Loucy (cell line): ENCODE data around the gene CA5A.

Experiments
- H2AFZ ChIP-seq: fragments of 200-600 bp; sonication (generic); 2 replicates; pipeline ENCODE4 v1.6.0; 2016; ENCODE audit warnings: antibody characterized with exemption, mild to moderate bottlenecking, low read length, moderate library complexity
- H3F3A ChIP-seq: fragments of 200-600 bp; 2 replicates; pipeline ENCODE4 v1.6.0; 2016; ENCODE audit warnings: antibody characterized with exemption, low read depth, mild to moderate bottlenecking
- H3K27me3 ChIP-seq: fragments of 200-600 bp; sonication (generic); 2 replicates; pipeline ENCODE4 v1.6.1; 2014; ENCODE audit warnings: low read length, mild to moderate bottlenecking; ENCODE audit not compliant: insufficient read depth, poor library complexity, severe bottlenecking
- H3K36me3 ChIP-seq: fragments of 200-600 bp; sonication (generic); 2 replicates; pipeline ENCODE4 v1.6.1; 2016; ENCODE audit warnings: low read length; ENCODE audit not compliant: insufficient read depth
- H3K4me1 ChIP-seq: fragments of 200-600 bp; sonication (generic); 2 replicates; pipeline ENCODE4 v1.5.1; 2014; ENCODE audit warnings: low read length, mild to moderate bottlenecking; ENCODE audit not compliant: insufficient read depth, poor library complexity, severe bottlenecking
- H3K4me2 ChIP-seq: fragments of 200-600 bp; sonication (generic); 2 replicates; pipeline ENCODE4 v1.6.0; 2014; ENCODE audit warnings: antibody characterized with exemption, low read length, low read depth, mild to moderate bottlenecking; ENCODE audit not compliant: poor library complexity, severe bottlenecking
- H3K4me3 ChIP-seq: fragments of 200-600 bp; sonication (generic); 2 replicates; pipeline ENCODE4 v1.5.1; 2014; ENCODE audit warnings: low read length, mild to moderate bottlenecking, mixed read lengths; ENCODE audit not compliant: poor library complexity, severe bottlenecking
- H3K79me2 ChIP-seq: fragments of 200-600 bp; sonication (generic); 2 replicates; pipeline ENCODE4 v1.6.1; 2014; ENCODE audit warnings: low read length; ENCODE audit not compliant: insufficient read depth
- H3K9ac ChIP-seq: fragments of 200-600 bp; sonication (generic); 2 replicates; pipeline ENCODE4 v1.6.0; 2014; ENCODE audit warnings: mild to moderate bottlenecking, low read depth, low read length, moderate library complexity; ENCODE audit not compliant: poor library complexity, severe bottlenecking
- H3K9me2 ChIP-seq: fragments of 200-600 bp; sonication (generic); replicated peaks from 2 replicates; pipeline ENCODE4 v1.6.1; 2016; ENCODE audit warnings: low read depth, low read length, mixed read lengths
- H3K9me3 ChIP-seq: fragments of 200-600 bp; sonication (generic); 2 replicates; pipeline ENCODE4 v1.6.1; 2014; ENCODE audit warnings: mild to moderate bottlenecking, antibody characterized with exemption, low read length, low read depth; ENCODE audit not compliant: insufficient read depth
- H4K20me1 ChIP-seq: fragments of 200-600 bp; sonication (generic); 2 replicates; pipeline ENCODE4 v1.6.0; 2014; ENCODE audit warnings: antibody characterized with exemption, low read length, mild to moderate bottlenecking; ENCODE audit not compliant: insufficient read depth, poor library complexity, severe bottlenecking
- EZH2phosphoT487 ChIP-seq: fragments of 200-600 bp; IDR thresholded peaks from 2 replicates; pipeline ENCODE4 v1.6.1; 2018; ENCODE audit warnings: antibody characterized with exemption, mild to moderate bottlenecking, moderate library complexity, borderline replicate concordance
- TF ChIP-seq, protein P1 (sequence below): fragments of 200-600 bp; sonication (generic); conservative IDR thresholded peaks from 2 replicates; pipeline ENCODE4 v1.5.1; 2014; ENCODE audit warnings: mild to moderate bottlenecking, antibody characterized with exemption, low read length

CA5A gene

DNA sequence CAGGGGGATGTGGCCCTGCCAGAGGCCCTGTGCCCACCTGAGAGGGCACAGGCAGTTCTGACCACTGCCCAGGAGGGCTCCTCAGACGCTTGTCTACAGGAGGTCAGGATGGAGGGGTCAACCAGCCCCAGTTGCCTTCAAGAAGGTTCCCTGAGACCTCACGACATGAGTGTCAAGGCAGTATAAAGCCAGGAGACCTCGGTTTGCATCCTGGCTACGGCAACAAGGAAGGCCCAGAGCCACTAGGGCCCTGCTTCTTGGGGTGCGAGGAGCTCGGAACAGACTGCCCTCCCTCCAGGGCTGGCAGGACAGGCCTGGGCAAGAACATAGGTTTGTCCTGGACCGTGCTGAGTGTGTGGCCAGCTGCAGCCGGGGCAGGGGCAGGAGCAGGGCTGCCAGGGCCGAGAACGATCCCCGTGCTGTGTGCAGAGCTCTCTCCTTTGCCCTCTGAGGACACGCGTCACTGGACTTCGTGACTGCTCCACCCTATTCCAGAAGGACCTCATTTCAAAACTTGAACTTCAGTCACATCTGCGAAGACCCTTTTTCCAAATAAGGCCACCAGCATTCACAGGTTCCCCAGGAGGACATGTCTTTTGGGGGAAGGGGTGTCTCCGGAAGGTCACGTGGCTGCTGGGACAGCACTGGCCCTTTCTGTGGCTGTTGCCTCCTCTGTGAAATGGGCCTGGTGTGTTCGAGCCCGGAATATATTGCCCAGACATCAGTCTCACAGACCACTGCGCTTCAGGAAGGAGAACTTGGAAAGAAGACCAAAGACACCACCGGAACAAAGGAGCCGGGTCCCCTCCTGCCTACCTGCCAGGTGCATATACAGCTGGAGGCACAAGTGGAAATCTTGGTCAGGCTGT lies 94.8 kb downstream of the CA5A start:
- H3K4me2 ChIP-seq = no peak overlapping the region
- H3K4me1 ChIP-seq = no peaks in the 10 kb centered on the region
- no peaks in the 10 kb centered on the region for H3K79me2 ChIP-seq
- H3K27me3 ChIP-seq = no peaks in the 10 kb centered on the region
- TF ChIP-seq, protein P1, sequence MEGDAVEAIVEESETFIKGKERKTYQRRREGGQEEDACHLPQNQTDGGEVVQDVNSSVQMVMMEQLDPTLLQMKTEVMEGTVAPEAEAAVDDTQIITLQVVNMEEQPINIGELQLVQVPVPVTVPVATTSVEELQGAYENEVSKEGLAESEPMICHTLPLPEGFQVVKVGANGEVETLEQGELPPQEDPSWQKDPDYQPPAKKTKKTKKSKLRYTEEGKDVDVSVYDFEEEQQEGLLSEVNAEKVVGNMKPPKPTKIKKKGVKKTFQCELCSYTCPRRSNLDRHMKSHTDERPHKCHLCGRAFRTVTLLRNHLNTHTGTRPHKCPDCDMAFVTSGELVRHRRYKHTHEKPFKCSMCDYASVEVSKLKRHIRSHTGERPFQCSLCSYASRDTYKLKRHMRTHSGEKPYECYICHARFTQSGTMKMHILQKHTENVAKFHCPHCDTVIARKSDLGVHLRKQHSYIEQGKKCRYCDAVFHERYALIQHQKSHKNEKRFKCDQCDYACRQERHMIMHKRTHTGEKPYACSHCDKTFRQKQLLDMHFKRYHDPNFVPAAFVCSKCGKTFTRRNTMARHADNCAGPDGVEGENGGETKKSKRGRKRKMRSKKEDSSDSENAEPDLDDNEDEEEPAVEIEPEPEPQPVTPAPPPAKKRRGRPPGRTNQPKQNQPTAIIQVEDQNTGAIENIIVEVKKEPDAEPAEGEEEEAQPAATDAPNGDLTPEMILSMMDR = no peak
- no peak for TF ChIP-seq EZH2phosphoT487
- H3K9me3 ChIP-seq = no peaks in the 10 kb centered on the region
- peaks cover 19% of the 10 kb centered on the region; the same call in 1 of the 2 replicates for H3K36me3 ChIP-seq
- no peaks in the 10 kb centered on the region for H3F3A ChIP-seq
- H3K9me2 ChIP-seq = no peaks in the 10 kb centered on the region
- no peak overlapping the region for H2AFZ ChIP-seq
- H4K20me1 ChIP-seq = no peaks in the 10 kb centered on the region
- no peak overlapping the region for H3K4me3 ChIP-seq
- no peak overlapping the region for H3K9ac ChIP-seq

- Histone ChIP-seq H3K79me2 (no peaks in the 10 kb centered on the region), H3K36me3 (peaks cover 23% of the 10 kb centered on the region; the same call in 1 of the 2 replicates), H3K9ac (no peak overlapping the region), H3K4me1 (no peaks in the 10 kb centered on the region), H4K20me1 (no peaks in the 10 kb centered on the region), H2AFZ (no peak overlapping the region), H3F3A (no peaks in the 10 kb centered on the region), H3K9me3 (no peaks in the 10 kb centered on the region), H3K9me2 (no peaks in the 10 kb centered on the region), H3K4me2 (no peak overlapping the region), H3K27me3 (no peaks in the 10 kb centered on the region), H3K4me3 (no peak overlapping the region)
- TF ChIP-seq, protein P1 = no peak
- TF ChIP-seq EZH2phosphoT487 = no peak
These were observed 95.9 kb downstream of the CA5A start for GRCh38 chr16:87840271-87840978.

- Histone ChIP-seq H3K9ac (no peak overlapping the region), H2AFZ (no peak overlapping the region), H3K36me3 (peaks cover 26% of the 10 kb centered on the region; the same call in 1 of the 2 replicates), H3K9me2 (no peaks in the 10 kb centered on the region), H4K20me1 (no peaks in the 10 kb centered on the region), H3K4me3 (no peak overlapping the region), H3K9me3 (no peaks in the 10 kb centered on the region), H3K79me2 (no peaks in the 10 kb centered on the region), H3F3A (no peaks in the 10 kb centered on the region), H3K4me2 (no peak overlapping the region), H3K27me3 (no peaks in the 10 kb centered on the region), H3K4me1 (no peaks in the 10 kb centered on the region)
- TF ChIP-seq, protein P1 = no peak
- no peak for TF ChIP-seq EZH2phosphoT487
These were observed 96.6 kb downstream of the CA5A start for GRCh38 chr16:87839542-87840270.
